Colonic mucosa (tissue), 4 donors: ENCODE data around the gene AP2A2. TPM values are rescaled to one million over a fixed set of nuclear protein-coding genes. Genes with fewer than 3 reads are reported as not detected.
"Not testable (repeated sequence)": the region's sequence is repeated elsewhere in the genome, so short reads cannot be mapped to it uniquely, and the experiment has no call there.

Source experiments
- DNase-seq: peaks from one replicate; pipeline ENCODE4 v3.0.0-alpha.2; 2020
- H3K27ac ChIP-seq: fragments of 200-600 bp; one replicate; pipeline ENCODE4 v1.8.0; 2021
- H3K27me3 ChIP-seq: fragments of 200-600 bp; one replicate; pipeline ENCODE4 v1.8.0; 2021
- H3K36me3 ChIP-seq: fragments of 200-600 bp; one replicate; pipeline ENCODE4 v1.8.0; 2021
- H3K4me1 ChIP-seq: fragments of 200-600 bp; one replicate; pipeline ENCODE4 v1.8.0; 2021; ENCODE audit warnings: mild to moderate bottlenecking
- H3K4me3 ChIP-seq: fragments of 200-600 bp; one replicate; pipeline ENCODE4 v1.8.0; 2021
- H3K9ac ChIP-seq, 2 donors: one replicate each; pipeline ENCODE4 v1.7.0; 2013; ENCODE audit warnings: control low read depth in 2 of 2, low read depth in 2 of 2, low read length in 2 of 2
- H3K9me3 ChIP-seq: fragments of 200-600 bp; one replicate; pipeline ENCODE4 v1.8.0; 2021
- CTCF ChIP-seq: fragments of 200-600 bp; IDR thresholded peaks from one replicate; pipeline ENCODE4 v1.8.0; 2022; ENCODE audit warnings: antibody characterized with exemption, mild to moderate bottlenecking
- intact Hi-C: fragments of 100-400 bp; cut with DNase I; formaldehyde crosslinking; loops from one replicate; pipeline ENCODE4 v1.14.1; 2022
- total RNA-seq, 2 donors: library from RNA; stranded (reverse); fragmentation: NEBNext Ultra II Directional in 1 of 2; extraction: Animal tissue kit (Norgen Biotek cat#: 25700) in 1 of 2; gene quantifications; one replicate each; pipeline ENCODE4 v1.2.1, GENCODE V29; 2021
- donor health status: healthy.
- donor health status: DM: no; HTN: no; CAD: no.
- donor health status: DM: no; HTN: no; CAD: no.

The AP2A2 gene
- total RNA-seq, 2 donors from 2014 or later, result 69.4 to 72.5 TPM

GRCh38 chr11:955154-956063, 29.7 kb downstream of the AP2A2 start:
- Histone ChIP-seq H3K4me1 (peaks cover 27% of the 10 kb centered on the region), H3K27ac (peak overlapping the region; percentile 47), H3K36me3 (no peaks in the 10 kb centered on the region), H3K27me3 (no peaks in the 10 kb centered on the region), H3K9me3 (no peaks in the 10 kb centered on the region), H3K9ac (peak overlapping the region in 1 of 2 donors; percentile 71), H3K4me3 (no peak overlapping the region)
- DNase-seq, result peak; percentile 62
- intact Hi-C loops, result no loop called here
- no peak for TF ChIP-seq CTCF

GRCh38 chr11:957212-957920, 31.7 kb downstream of the AP2A2 start:
- Histone ChIP-seq H3K9ac (no peak overlapping the region), H3K27ac (no peak overlapping the region), H3K9me3 (no peaks in the 10 kb centered on the region), H3K4me3 (no peak overlapping the region), H3K27me3 (no peaks in the 10 kb centered on the region), H3K4me1 (peaks cover 24% of the 10 kb centered on the region), H3K36me3 (no peaks in the 10 kb centered on the region)
- intact Hi-C loops, result no loop called here
- TF ChIP-seq CTCF, result no peak
- DNase-seq, result no peak

- intact Hi-C loops, result no loop called here
- no peaks in the 10 kb centered on the region for H3K9me3 ChIP-seq
- no peak overlapping the region for H3K27ac ChIP-seq
- H3K9ac ChIP-seq, result no peak overlapping the region
- no peaks in the 10 kb centered on the region for H3K27me3 ChIP-seq
- H3K36me3 ChIP-seq, result no peaks in the 10 kb centered on the region
- H3K4me3 ChIP-seq, result no peak overlapping the region
- H3K4me1 ChIP-seq, result peaks cover 24% of the 10 kb centered on the region
- no peak for TF ChIP-seq CTCF
- no peak for DNase-seq
These were observed 32.4 kb downstream of the AP2A2 start for GRCh38 chr11:958101-958500.

DNA sequence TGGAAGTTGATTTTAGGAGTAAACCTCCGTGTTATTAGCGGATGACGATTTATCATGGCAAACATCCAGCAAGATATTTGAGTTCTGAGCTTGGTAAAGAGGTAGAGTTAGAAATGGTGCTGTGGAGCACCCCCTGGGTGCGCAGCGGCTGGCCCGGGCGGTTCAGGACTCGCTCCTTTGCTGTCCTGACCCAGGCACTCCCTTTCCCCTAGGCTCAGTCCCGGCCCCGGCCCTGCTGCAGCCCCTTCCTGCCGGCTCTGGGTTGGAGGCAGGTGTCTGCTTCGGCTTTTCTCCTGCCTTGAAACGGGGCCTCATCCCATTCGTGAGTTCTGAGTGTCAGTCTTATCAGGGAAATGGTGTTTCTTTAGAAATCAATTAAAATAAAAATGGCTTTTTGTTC, 33.4 kb downstream of the AP2A2 start:
- no peaks in the 10 kb centered on the region for H3K9me3 ChIP-seq
- no peak for TF ChIP-seq CTCF
- no peak overlapping the region for H3K9ac ChIP-seq
- no peak overlapping the region for H3K4me3 ChIP-seq
- no peak for DNase-seq
- no peaks in the 10 kb centered on the region for H3K27me3 ChIP-seq
- peaks cover 19% of the 10 kb centered on the region for H3K4me1 ChIP-seq
- intact Hi-C loops, result no loop called here
- no peaks in the 10 kb centered on the region for H3K36me3 ChIP-seq
- H3K27ac ChIP-seq, result no peak overlapping the region

DNA sequence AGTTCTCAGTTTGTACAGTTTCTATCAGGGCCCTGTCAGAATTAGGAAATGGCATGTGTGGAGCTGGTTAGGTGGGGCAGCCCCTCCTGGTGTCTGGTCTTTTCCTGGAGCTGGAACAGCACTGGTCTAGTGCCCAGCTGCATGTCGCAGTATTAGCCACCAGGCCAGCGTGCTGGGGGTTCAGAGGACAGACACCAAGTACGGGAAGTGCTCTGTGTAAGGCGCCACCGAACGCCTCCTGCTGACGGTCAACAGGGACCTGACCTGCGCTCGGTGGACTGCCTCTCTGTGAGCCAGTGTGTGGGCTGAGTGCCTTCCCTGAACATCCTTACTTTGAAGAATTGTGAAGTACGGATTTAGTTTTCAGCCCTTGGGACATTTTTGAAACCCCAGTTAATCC, 33.9 kb downstream of the AP2A2 start:
- H3K4me1 ChIP-seq, result peaks cover 14% of the 10 kb centered on the region
- no peaks in the 10 kb centered on the region for H3K27me3 ChIP-seq
- H3K9me3 ChIP-seq, result no peaks in the 10 kb centered on the region
- intact Hi-C loops, result no loop called here
- H3K4me3 ChIP-seq, result no peak overlapping the region
- no peak for DNase-seq
- no peaks in the 10 kb centered on the region for H3K36me3 ChIP-seq
- no peak overlapping the region for H3K9ac ChIP-seq
- no peak for TF ChIP-seq CTCF
- no peak overlapping the region for H3K27ac ChIP-seq

GRCh38 chr11:961310-961920, 35.7 kb downstream of the AP2A2 start:
- H3K9me3 ChIP-seq, H3K36me3 ChIP-seq, H3K4me1 ChIP-seq, H3K4me3 ChIP-seq, H3K27ac ChIP-seq, H3K27me3 ChIP-seq, DNase-seq, intact Hi-C loops, H3K9ac ChIP-seq: not testable (repeated sequence)
